Right ventricle myocardium superior (tissue), 1 donor: ENCODE measurements around the gene KIAA1217. TPM values are rescaled to one million over a fixed set of nuclear protein-coding genes. Genes with fewer than 3 reads are reported as not detected.

Experiments
- ATAC-seq: fragments of 200-7000 bp; cut with Tn5 transposase; one replicate; pipeline ENCODE4 v1.9.1; 2020; ENCODE audit warnings: mild to moderate bottlenecking; ENCODE audit not compliant: poor library complexity
- DNase-seq: peaks from one replicate; pipeline ENCODE4 v3.0.0-alpha.2; 2020
- intact Hi-C: fragments of 100-400 bp; cut with DNase I; formaldehyde crosslinking; loops from one replicate; pipeline ENCODE4 v1.11.2; 2022
- total RNA-seq: library from RNA; stranded (reverse); fragmentation: NEBNext Ultra II Directional; extraction: Animal tissue kit (Norgen Biotek cat#: 25700); gene quantifications from one replicate; pipeline ENCODE4 v1.2.1, GENCODE V29; 2021
- donor health status: DM: no; HTN: yes; CAD: no; lungs with severe emphysema.

The KIAA1217 gene
- total RNA-seq, 1 donor from 2014 or later = 38.2 TPM

DNA sequence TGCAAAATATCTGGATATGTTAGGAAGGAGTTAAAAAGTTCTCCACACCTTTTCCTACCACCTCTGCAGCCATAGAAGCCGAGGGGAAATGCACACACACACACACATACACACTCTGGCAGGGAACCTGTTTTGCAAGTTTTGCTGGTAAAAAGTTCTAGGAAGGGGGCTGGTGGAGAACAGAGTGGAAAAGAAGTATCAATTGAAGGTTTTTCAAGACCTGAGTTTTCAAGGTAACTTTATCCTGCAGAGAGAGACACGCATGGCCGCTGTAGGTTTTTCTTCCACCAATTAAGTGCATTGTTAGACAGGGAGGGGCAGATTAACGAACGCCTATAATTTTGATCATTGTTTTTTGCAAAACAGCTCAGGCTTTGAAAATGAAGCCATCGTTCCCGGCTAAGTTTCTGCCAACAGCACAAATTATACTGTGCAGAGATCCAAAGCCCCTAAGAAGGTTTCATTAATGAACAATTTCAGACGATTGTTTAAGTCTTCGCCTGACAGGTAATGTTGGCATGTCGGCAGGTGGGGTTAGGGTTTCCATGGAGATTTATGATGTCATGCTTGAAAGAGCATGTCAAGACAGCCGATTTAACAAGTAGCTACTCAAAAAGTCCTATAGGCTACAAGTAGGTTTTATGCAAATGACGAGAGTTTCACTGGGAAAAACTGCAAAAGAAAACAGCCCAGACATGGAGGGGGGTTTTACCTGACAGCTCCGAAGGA, 29.7 kb downstream of the KIAA1217 start:
- DNase-seq (no peak), ATAC-seq (no peak)
- intact Hi-C loops = no loop called here

DNA sequence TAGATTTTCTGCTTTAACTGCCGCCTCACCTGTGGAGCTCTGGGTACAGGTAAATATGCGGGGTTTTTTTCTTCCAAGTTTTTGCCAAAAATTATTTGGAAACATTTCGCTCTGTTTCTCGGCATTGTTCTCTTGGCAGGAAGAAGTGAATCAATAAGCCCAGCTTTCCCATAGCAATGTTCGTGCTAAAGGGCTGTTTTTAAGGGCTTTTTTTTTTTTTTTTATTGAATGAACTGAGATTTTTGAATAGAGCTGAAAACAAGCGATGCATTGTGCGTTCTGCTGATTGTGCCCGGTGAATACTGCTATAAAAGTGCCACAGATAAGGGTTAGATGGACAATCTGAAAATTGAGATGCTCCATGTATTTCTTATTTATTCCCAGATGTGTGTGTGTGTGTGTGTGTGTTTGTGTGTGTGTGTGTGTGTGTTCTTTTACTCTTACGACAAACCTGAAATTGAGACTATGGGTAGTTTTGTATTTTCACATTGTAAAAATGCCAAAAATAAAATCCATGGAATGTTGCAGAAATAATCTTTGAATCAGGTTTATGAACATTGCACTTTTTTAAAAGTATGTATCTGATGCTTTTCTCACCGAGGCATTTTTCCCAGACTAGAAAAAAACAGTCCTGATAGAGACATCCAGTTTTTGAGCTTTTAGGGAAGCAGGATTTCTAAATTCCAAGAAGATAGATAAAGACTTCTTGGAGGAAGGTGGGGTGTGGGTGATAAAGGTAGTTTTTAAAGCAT, 30.5 kb downstream of the KIAA1217 start:
- intact Hi-C loops = no loop called here
- DNase-seq (no peak), ATAC-seq (no peak)

DNA sequence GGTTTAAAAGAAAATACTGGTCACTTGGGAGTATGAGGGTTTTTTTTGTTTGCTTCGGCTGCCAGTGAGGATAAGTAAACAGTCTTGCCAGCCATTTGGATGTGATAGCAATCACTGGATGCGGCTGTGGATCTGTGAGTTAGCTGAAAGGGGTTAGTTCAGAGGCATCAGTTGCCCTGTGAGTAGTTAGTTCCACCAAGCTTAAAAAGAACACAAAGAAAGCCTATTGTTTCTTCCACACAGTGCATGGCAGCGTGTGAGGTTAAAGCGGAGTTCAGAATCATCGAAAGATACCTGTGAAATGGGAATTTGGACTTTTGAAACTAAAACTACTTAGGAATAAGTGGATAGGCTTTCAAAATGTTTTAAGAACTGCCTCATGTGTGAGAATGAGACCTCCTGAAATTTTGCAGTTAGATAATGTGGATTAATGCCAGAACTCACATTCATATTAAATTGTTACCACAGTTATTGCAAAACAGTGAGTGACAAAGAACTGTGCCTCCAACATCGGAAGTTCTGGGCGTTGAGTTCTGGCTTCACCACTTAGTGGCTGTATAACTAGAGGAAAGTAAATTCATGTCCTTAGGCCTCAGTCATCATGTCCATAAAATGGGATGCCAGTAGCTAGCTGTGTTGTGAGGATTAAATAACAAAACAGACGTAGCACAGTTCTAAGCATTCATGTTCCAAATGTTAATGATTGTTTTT, 31.3 kb downstream of the KIAA1217 start:
- ATAC-seq (no peak), DNase-seq (no peak)
- intact Hi-C loops = no loop called here

DNA sequence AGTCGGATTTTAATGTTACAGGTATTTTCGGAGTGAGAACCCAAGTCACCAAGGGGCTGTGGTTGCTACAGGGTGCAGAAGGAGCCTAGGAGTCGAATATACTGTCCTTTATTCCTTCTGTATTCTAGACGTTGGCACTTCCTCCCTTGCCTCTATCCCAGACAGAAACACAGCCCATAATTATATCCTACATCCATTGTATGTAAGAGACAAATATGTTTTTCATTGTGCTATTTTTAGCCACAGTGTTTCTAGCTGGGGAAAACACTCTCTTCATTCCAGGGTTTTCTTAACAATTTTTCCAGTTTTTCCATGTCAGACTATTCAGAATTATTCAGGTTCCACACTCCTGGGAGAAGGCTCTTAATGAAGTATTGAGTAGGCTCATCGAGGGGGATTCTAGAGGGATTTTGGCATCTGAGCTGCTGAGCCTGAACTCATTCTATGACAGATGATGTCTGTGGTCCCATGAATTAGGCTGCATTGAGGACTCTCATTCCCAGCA, 32.6 kb downstream of the KIAA1217 start:
- DNase-seq (no peak), ATAC-seq (no peak)
- intact Hi-C loops = no loop called here

DNA sequence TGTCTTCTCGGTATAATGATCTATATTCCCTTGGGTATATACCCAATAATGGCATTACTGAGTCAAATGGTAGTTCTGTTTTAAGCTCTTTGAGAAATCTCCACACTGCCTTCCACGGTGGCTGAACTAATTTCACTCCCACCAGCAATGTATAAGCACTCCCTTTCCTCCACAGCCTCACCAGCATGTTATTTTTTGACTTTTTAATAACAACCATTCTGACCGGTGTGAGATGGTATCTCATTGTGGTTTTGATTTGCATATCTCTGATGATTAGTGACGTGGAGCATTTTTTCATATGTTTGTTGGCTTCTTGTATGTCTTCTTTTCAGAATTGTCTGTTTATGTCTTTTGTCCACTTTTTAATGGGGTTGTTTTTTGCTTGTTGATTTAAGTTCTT, 33.6 kb downstream of the KIAA1217 start:
- no peak for DNase-seq
- ATAC-seq = no peak
- intact Hi-C loops = no loop called here

DNA sequence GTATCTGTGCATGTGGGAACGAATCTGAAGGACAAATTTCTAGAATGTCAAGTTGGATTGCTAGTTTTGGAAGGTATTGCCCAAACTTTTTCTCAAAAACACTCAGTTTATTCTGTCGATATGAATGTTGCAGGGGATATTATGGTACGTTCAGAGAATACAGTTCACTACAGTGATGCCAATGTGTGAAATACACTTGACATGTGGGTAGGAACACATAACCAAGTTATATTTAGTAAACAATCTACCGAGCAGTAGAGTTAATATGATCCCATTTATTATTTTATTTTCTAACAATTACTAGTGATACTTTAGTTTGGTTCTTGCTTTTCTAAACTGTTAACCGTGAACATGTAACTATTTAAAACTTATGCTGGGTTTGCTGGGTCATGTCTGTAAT, 37.4 kb downstream of the KIAA1217 start:
- no peak for DNase-seq
- intact Hi-C loops = no loop called here
- no peak for ATAC-seq

DNA sequence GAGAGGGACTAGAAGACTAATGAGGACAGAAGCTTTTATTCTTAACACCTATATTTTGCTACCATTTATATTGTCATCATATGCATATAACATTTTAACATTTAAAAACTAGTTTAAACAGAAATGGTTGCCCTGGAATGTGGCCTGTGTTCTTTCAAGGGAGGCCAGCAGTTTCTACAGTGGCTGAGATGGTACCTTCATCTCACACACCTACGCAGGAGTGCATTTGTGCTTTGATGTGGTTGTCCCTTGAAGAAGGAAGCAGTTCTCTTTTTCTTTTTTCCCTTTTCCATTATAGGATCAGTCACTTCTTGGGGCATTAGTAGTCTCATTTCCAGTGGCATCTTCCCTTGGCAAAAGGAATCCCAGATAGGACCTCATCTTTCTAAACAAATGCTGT, 38.9 kb downstream of the KIAA1217 start:
- DNase-seq (no peak), ATAC-seq (no peak)
- intact Hi-C loops = no loop called here

DNA sequence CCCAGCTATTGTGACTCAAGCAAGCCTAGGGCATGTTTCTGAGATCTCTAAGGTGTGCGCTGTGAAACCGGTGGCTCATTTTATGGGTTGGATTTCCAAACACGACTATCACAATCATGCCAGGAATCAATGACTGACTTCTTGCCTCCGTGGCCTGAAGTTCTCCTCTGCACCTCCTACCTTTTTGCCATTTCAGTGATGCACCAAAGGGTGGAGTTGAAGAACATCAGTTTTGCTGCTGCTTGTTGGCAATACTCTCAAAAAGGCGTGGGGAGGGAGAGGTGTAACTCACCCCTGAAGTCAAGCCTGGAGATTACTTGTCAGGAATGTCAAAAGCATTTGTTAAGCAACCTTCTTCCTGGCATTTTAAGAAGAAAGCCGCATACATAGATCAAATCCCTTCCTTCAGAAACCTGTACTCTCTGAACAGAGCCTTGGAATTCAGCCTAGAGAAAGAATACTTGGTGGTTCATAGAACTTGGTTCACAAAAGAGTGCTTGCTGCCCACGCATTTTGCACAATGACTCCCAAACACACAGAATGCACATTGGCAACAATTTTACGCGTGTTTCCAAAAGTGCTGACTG, 41.0 kb downstream of the KIAA1217 start:
- intact Hi-C loops = loop anchor here (5.0 kb wide), 1 partner anchor 33 kb away; no protein-coding TSS in a partner anchor
- ATAC-seq (no peak), DNase-seq (no peak)

DNA sequence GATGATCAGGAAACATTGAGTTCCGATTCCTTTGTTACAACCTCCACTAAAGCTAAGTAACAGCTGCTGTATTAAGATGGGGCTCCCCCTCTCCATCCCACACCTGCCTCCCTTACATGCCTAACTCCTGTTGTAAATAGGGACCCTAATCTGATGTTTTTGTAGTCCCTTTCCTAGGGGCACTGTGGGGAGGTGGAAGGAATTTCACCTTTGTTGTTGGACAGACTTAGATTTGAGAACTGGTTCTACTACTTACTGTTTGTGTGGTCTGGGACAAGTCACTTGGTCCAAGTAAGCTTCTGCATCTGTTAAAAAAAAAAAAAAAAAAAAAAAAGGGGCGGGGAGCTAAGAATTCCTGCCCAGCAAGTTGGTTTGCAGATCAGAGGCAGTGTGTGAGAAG, 42.6 kb downstream of the KIAA1217 start:
- intact Hi-C loops = loop anchor here (5.0 kb wide), 1 partner anchor 34 kb away; no protein-coding TSS in a partner anchor
- DNase-seq = no peak
- no peak for ATAC-seq

DNA sequence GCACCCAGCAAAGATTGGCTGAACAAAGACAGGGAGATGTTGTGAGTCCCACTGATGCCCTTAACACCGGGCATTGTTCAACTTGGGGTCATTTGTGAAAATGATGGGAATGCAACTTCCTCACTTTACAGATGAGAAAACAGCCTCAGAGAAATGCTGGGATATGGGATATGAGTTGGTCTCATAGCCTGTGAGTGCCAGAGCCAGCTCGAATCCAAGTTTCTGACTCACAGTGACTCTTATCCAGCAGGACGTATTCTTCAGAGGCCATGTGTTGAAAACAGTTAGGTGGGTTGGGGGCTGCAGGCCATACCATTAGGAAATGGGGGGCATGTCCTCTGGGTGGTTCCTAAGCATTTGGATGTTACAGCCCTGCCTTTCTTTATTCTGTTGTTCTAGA, 45.2 kb downstream of the KIAA1217 start:
- intact Hi-C loops = loop anchor here (5.0 kb wide), 1 partner anchor 37 kb away; no protein-coding TSS in a partner anchor
- ATAC-seq (no peak), DNase-seq (no peak)

DNA sequence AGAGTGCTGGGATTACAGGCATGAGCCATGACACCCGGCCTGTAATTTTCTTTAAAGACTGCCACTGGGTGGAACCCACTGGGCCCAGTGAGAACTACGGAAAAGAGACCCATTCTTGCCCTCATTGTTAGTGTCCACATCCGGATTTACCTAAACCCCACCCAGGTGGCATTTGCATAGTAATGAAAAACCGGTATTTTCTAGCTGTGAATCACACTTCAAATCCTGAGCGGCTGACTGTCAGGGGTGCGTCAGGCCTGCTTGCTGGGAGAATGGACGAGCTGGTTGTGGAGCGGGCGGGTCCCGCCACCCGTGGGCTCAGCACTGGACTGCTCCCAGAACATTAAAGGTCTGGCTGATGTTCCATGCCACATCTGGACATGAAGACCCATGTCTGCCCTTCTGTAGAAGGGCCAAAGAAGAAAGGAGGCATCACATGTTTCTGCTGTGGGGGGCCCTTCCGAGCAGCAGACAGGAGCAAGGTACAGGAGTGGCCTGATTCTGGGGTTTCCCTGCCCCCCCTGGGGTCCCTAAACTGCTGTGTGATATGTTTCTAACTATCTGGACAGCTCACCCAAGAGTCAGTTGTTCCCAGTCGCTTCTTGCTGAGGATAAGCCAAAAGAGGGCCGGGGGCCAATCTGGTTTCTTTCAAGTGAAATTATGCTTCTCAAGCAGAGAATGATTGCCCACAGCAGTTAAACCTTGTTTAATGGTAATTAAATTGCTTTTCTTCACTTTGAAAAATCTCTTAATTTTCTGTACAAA, 46.4 kb downstream of the KIAA1217 start:
- no peak for ATAC-seq
- no peak for DNase-seq
- intact Hi-C loops = no loop called here

DNA sequence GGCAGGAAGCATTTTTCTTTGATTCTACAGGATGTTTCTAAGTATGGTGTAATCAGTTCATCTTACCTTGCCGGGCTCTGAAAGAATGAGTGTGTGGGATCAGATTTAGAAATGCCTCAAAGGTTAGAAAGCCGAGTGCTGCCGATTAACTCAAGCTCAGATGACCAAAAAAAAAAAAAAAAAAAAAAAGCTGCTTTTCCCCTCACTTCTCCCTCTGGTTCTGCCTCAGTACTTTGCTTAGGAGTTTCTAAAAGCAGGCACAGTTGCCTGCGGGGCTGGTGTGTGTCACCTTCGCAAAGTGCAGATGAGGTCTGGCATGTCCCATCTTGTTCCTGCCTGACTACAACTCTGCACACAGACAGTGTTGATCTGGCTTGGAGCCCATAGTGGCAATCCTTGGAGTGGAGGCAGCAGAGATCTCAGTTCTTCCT, 47.0 kb downstream of the KIAA1217 start:
- peak; percentile 83 for ATAC-seq
- DNase-seq = peak; percentile 58
- intact Hi-C loops = no loop called here

DNA sequence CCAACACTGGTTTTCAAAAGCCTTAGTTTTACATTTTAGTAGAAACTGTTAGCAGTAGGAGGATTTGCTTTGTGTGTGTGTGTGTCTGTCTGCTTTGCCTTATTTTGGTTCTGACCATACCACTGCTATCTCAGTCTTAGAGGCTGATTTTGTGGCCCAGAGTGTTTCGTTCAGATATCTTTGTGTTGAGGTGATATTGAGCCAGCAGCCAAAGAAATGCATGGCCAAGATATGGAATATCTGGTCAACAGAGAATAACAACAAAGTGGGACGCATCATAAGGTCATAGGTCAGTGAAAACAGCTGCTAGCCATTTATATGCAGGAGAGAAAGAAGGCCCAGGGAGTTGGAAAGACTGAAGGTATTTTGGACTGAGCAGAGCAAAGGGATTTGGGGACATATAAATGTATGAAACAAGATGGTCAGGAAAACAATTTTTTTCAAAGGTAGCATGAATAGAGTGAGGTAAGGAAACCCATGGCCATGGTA, 47.7 kb downstream of the KIAA1217 start:
- no peak for DNase-seq
- intact Hi-C loops = no loop called here
- ATAC-seq = peak; percentile 23

DNA sequence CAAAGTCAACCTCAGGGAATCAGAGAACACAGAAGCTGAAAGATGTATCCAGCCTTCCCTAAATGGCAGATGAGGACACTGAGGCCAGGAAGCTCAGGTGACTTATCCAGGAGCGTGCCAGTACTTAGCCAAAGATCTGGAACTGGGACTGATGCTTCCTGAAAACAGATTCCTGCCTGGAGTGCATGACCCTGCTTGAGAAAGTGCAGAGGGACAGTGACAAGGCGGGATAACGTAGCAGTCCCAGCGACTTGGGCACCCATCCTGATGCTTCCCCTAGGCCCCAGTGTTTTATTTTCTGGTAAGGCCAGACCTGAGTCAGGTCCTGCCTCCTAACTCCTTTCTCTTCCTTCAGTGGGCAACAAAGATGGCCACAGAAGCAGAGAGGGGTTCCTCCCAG, 48.6 kb downstream of the KIAA1217 start:
- no peak for DNase-seq
- intact Hi-C loops = no loop called here
- no peak for ATAC-seq

DNA sequence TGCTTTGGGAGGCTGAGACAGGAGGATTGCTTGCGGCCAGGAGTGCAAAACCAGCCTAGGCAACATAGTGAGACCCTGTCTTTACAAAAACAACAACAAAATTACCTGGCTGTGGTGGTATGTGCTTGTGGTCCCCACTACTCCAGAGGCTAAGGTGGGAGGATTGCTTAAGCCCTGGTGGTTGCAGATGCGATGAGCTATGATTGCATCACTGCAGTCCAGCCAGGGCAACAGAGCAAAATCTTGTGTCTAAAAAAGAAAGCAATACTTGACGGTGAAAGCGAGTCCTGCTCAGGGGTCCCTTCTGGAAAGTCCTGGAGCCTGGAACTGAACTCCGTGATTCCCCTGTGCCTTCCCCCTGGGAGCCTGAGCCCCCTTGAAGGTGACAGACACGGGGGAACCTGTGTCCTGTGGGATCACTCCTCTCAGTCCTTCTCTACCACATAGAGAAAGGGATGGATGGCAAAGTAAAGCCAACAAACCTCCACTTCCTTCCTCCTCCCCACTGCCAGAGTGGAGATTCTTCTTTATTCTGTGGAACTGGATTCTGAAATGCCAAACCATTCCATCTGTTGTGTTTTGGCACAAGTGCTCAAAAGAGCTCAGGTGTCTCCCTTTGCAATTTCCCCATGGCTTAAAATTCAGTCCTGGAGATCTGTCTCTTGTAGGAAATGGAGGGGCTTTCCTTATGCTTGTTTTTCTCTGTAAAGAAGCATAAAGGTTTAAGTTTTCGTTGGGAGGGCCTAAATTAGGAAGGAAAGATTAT, 50.6 kb downstream of the KIAA1217 start:
- intact Hi-C loops = no loop called here
- ATAC-seq (no peak), DNase-seq (no peak)

DNA sequence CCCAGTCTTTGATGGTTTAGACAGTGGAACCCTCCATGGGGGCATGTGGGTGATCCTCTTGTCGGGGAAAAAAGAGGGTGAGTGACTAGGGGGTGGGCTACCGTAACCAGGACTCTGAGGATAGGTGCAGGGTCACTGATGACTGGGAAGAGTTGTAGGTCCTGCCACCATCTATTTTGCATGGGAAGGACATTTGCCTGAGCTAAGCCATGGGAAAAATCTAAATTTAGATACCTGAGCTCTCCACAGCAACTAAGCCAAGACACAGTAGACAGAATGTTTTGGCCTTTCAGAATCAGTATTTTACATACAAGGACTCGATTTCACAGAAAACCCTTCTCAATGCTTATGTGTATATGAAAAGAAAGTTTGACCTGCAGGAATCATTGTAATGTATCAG, 52.7 kb downstream of the KIAA1217 start:
- ATAC-seq = peak; percentile 79
- intact Hi-C loops = no loop called here
- DNase-seq = no peak

DNA sequence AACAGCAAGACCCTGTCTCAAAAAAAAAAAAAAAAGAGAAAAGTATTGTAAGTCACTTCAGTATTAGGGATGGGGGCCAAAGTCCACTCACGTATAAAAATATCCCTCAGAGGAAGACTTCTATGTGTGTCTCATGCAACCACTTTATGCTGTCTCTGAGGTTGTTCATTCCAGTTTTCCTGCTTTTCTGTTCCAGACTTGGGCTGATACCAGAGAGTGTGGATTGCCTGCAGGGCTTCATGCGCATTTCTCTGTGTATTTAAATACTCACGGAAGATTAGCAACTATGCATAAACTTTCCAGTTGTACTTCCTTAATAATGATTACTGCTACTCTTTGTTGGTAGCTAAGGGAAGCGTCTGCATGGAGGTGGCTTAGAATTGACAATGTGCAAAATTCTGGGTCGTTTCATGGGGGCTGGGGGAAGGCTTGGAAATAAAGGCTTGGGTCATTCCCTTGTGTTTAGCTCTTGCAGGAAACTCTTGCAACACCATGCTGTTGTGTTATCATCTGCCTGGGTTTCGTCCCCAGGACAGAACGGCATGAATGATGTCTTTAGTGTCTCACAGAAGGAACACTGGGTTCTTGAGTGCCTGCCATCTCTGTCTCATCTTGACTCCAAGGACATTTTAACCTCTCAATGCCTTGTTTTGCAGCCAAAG, 54.1 kb downstream of the KIAA1217 start:
- DNase-seq (no peak), ATAC-seq (peak; percentile 42)
- intact Hi-C loops = no loop called here
